NCI-H2029 treated with DMSO at 0.1 percent for 48 hours (cell line): ENCODE measurements around the gene CACNB1.

Experiments used
- DNase-seq: peaks from one replicate; lab custom pipeline; 2025; lab: John Stamatoyannopoulos, UW

Gene CACNB1

DNA sequence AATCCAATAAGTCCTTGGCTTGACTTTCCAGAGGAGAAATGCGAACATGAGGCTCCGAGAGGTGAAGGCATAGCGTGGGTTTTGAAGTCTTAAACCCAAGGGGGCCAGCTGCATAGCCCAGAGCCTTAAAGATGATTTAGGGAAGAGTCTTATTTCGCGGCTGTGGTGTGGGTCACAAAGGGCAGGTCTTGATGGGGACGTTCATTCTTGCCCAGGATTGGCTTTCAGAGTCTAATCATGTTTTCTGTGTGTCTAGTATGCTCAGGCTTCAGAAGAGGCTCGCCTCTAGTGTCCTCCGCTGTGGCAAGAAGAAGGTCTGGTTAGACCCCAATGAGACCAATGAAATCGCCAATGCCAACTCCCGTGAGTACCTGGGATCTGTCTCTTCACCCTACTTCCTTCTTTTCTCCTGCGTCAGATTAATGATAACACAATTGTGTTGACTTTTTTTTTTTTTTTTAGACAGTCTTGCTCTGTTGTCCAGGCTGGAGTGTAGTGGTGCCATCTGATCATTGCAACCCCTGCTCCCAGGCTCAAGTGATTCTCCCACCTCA is 3.6 kb upstream of the CACNB1 start:
- DNase-seq = no peak

DNA sequence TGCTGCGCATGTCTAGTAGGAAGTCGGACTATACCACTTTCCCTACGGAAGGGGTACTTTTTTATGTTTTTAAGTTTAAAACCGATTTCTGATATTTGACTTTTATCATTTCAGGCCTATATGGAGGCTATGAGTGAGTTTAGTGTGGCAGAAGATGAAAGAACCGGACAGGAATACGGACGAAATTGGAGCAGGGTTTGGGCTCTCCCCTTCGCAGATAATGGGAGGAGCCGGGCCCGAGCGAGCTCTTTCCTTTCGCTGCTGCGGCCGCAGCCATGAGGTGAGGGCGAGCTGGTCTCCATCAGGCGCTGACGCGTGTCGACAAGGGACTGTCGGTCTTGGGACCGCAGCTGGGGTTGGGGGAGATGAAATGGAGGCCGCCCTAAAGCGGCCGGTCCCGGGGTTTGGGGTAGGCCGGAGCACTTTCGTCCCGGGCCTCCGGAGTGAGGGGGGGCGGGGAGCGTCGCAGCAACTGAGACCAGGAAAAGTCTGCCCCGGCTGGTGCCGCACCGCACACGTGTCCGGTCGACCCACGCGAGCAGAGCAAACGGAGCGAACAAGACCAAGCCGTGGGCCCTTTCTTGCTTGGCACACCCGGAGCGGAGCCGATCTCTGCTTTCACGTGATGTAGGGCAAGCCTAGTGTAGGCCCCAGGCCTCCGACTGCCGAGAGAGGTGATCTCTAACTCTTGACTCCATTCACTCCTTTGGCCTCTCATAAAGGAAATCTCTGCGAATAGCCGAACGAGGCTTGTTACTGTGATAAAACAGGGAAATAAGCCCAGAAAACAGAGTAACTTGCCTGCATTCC is 2.8 kb upstream of the CACNB1 start, which contains the start of gene RPL19:
TSS of gene RPL19 (plus strand) at position 214 of the 810 bp plus-strand sequence. CDS start at position 276, 62 bp downstream.
- no peak for DNase-seq

DNA sequence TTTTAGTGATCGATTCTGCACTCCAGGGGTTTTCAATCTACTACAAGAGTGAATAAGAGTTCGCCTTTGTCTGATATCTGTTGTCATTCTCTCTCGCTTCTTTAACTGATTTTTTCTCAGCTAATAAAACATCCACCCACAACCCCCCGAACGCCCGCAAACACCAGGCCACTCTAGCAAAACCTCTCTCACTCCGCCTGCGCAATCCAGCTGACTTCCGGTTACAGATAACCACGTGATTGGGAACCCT is 2.3 kb upstream of the CACNB1 start:
- peak; percentile 94 for DNase-seq

DNA sequence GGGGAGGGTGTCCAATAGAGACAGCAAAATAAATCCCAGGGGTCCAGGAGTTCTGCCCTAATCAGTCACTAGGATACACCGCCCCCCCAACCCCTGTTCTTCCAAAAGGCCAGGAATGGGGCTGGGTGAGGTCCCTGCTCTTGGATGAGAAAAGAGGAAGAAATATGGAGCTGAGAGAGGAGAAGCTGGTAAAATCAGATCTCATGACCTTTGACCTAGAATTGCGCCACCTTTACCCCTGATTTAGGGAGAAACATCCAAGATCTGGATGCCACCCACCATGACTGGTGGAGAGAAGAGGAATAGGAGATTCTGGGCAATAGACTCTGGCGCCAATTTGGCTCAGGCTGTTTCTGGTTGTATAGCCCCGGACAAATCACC is 707 bp upstream of the CACNB1 start:
- DNase-seq = no peak

DNA sequence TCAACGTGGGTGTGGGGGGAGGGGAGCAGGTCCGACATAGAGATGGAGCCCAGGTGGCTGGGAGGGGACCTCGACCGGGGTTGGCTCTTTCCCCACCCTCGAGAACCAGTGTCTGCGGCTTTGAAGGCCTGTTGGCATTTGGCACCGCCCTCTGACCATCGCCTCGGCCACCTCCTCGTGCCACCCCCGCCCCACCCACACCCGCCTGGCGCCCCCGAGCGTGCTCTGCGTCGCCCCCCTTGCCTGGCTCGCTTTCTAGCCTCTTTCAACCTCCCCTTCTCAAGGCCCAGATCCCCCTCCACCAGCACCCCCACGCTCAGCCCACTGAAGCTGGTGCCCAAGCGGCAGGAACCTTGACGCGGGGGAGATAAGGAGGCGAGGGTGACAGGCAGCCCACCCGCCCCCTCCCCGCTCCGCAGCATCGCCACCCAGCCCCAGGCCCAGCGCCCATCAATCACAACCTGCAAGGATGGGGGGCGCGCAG is 619 bp downstream of the CACNB1 start:
- DNase-seq = no peak

DNA sequence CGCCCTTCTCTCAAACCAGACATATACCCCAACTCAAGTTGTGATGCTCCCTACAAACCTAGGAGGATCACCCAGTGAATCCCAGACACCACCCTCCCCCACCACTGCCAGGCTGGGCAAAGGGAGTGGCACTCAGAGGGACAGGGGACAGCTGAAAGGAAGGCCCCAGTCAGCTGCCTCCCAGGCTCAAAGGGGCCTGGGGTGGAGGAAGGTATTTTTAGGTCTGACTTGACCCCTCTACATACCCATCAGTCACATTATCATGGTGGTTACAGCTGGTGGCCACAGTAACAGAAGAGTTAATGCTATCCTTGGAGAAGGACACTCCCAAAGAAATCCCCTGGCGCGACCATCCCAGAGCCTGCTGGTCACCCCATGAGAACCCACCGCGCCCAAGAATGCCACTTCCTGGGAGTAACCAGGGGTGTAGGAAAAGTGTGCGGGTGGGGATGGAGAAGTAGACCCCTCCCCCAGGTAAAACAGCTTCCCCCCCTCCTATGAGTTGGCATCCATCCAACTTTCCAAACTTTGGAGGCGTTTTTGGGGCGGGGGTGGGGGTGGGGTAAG is 1.1 kb downstream of the CACNB1 start:
- no peak for DNase-seq

DNA sequence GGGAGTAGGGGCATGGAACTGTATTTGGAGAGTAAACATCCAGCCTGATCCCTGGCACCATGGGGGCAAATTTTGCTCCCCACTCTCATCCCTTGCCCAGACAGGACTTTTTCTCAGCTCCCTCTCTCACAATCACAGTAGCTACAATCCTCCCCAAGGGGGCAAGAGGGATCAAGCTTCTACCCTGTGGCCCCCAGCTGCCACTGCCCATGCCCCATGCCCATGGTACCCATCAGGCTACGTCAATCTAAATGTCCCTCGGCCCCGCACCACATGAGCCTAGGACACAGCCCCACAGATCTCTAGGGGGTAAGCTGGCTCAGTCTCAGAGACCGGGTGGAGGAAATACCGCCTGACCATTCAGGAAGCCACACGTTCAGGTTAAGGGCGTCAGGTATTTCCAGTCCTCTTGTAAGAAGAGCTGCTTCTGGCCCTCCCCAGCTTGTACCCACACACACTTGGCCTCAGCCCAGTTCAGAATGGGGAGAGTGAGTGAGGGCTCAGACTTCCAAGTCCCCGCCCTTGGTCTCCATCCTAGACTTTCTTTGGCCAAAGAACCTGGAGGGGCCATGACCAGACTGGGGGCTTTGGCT is 1.8 kb downstream of the CACNB1 start:
- DNase-seq = no peak

GRCh38 chr17:39194985-39195524 is 2.4 kb downstream of the CACNB1 start:
- no peak for DNase-seq

DNA sequence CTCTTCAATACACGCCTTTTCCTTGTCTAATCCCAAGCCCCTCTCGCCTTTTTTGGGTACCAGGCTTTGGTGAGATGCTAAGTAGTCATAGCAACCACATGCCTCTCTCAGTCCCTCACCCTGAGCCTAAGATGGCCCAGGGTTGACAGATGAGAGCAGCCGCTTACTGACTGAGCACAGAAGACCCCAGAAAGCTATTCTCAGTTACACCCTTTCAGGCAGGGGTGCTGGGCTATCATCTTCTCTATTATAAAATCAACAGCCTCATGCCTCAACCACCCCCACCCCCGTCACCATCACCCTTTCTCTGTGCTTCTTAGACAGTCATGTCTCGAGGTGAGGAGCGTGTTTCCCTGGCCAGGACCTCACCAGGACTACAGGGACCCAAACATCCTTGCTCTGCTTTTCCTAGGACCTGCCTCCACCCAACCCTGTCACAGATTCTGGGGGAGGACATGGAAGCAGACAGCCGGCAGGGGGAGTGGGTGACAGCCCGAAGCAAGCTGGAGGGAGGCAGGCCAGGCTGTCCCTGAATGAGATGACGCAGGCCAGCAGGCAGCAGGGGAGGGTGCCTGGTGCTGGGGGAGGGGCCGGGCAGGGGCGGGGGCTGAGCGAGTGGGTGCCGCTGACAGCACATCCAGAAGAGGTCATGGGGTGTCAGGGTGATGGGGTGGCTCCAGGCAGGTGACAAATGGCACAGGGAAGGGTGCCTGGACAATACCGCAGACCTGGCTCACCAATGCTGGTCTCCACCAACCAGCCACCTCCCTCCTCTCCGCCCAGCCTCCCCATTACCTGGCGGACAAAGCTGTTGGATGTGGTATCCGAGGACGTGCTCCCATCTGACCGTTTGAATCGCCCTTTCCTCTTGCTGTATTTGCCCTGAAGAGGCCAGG is 3.1 kb downstream of the CACNB1 start:
- DNase-seq = no peak

GRCh38 chr17:39193346-39193745 is 4.1 kb downstream of the CACNB1 start:
- DNase-seq = no peak

DNA sequence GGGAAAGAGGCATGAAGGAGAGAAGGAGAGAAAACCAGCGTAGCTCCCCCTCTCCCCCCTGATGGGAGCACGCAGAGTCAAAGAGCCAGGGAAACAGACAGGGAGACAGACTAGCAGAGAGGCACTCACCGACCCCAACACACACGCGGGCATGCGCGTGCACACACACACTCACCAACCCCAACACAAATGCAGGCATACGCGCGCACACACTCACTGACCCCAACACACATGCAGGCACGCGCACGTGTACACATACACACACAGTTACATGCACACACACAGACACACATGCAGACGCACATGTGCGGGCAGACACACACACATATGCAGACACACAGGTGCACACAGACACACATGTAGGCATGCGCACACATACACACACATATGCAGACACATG is 4.6 kb downstream of the CACNB1 start:
- DNase-seq = no peak

- DNase-seq = no peak
Measured at GRCh38 chr17:39191750-39192510, 5.5 kb downstream of the CACNB1 start.

DNA sequence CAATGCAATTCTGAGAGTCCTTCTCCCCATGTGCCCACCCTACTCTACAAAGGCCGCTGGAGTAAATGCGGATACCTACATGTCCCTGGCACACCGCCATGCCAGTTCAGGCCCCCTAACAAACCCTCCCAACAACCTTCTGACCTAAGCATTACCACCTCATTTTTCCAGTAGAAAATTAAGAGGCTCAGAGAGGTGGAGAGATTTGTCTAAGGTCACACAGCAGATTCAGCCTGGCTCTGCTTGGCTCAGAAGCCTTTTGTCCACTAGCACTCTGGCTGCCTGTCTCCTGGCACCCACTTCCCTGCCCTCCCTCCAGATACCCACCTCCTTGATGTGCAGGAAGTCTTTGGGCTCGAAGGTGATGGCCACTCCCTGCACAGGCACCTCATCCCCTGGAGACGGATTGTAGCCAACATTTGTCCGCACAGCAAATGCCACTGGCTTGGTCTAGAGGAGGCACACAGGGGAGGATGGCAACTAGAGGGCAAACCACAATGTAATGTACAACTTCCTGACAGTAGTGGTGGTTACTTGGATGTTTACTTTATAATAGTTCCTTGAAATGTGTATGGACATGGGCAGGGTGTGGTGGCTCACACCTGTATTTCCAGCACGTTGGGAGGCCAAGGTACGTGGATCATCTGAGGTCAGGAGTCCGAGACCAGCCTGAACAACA is 10.2 kb downstream of the CACNB1 start:
- no peak for DNase-seq

DNA sequence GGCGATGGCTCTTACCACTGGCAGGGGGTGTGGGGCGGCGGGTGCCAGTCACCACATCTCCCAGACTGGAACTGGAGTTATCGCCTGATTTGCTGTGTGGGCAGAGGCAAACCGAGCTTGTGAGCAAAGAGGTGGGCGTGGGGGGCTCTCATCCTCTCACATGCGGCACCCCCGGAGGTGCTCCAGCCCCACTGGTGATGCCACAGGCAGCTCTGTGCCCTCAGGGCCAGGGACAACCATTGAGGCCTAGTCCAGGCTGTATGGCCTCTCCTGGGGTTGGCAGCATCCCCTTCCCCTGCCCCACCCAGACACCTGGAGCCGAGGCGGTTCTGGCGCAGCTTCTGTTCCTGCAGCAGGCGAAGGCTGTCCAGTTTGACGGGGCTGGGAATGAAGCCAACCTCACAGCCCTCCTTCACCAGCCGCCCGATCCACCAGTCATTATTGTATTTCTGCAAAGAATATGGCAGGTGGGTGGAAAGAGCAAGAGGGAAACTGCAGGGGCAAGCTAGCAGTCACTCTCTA is 10.9 kb downstream of the CACNB1 start:
- DNase-seq = no peak

DNA sequence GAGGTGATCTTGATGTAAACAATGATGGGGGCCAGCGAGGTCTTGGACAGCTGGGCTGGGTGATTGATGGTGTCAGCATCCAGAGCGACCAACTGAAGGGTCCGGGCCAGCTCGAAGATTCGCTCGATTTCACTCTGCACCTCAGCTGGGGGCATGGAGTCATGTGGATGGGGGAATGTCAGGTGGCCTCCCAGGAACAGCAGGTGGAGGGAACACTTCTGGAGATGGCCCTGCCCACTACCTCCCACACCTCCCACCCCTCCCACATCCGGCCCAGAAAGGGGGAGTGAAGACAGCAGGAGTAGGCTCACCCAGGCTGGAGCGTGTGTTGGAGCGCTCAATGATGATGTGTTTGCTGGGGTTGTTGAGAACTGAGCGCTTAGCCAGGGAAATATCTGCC is 13.7 kb downstream of the CACNB1 start:
- no peak for DNase-seq

GRCh38 chr17:39183045-39183444 is 14.4 kb downstream of the CACNB1 start:
- no peak for DNase-seq

- DNase-seq = no peak
Measured at GRCh38 chr17:39181303-39181702, 16.2 kb downstream of the CACNB1 start.

DNA sequence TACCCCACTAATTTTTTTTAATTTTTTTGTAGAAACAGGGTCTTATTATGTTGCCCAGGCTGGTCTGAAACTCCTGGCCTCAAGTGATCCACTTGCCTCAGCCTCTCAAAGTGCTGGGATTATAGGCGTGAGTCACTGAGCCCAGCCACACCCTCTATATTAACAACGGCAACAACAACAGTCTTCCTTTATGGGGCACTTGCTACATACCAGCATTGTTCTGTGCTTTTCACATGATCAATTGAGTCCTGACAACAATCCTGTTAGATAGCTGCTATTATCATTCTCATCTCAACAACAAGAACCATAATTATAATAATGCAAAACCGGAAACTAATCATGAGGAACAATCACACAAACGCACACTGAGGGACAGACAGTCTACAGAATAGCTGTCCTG is 18.9 kb downstream of the CACNB1 start:
- no peak for DNase-seq

- peak; percentile 51 for DNase-seq
Measured at GRCh38 chr17:39177256-39177655, 20.2 kb downstream of the CACNB1 start.

DNA sequence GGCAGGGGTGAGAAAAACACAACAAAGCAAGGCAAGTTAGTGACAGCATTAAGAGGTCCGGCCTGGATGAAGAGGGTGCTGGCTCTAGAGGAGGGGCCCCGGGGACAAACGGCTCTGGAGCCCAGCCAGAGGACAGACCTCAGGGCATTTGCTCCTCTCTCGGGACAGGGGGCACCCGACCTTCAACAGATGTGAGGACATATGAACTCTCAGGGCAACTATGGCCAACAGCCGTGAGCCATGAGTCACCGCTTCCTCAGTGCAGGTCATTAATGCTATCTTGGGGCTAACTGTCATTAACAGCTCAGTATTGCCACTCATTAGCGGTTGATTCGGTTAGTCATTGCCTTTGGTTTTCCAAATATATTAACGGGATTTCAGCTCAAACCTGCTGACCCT is 21.8 kb downstream of the CACNB1 start:
- no peak for DNase-seq
